ENCODE measurements around the gene TBCC. TPM values are rescaled to one million over a fixed set of nuclear protein-coding genes. Genes with fewer than 3 reads are reported as not detected.

The TBCC gene, protein sequence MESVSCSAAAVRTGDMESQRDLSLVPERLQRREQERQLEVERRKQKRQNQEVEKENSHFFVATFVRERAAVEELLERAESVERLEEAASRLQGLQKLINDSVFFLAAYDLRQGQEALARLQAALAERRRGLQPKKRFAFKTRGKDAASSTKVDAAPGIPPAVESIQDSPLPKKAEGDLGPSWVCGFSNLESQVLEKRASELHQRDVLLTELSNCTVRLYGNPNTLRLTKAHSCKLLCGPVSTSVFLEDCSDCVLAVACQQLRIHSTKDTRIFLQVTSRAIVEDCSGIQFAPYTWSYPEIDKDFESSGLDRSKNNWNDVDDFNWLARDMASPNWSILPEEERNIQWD
- 15.7 to 16.7 TPM (median 16.5 TPM) in 5 replicates for total RNA-seq (2022; extraction: Qiagen RNA extraction; ENCODE audit: low read depth)

DNA sequence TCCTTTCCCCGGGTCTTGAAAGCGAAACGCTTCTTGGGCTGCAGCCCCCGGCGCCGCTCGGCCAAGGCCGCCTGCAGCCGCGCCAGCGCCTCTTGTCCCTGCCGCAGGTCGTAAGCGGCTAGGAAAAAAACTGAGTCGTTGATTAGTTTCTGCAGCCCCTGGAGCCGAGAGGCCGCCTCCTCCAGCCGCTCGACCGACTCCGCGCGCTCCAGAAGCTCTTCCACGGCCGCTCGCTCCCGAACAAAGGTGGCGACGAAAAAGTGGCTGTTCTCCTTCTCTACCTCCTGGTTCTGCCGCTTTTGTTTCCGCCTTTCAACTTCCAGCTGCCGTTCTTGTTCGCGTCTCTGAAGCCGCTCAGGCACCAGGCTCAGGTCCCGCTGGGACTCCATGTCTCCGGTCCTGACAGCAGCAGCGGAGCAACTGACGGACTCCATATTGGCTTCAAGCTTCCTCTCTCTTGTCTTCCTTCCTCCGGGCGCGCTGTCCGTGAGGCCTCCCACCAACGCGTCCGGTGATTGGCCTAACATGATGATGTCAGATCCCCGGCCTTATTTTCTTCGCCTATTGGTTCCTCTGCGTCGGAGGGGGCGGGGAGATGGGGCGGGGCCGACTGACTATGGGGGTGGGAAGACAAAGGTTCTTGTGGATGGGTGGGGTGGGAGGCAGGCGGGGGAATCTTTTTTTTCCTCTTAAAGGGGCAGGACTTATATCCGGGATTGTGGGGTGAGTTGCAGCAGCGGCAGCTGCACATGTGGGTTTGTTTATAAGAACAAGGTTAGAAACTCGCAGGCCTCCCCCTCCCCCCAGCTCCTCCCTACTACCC, at the start of gene TBCC:
Gene TBCC, minus strand, starts transcription at position 464 of the 823 bp plus-strand sequence. Its CDS starts 30 bp downstream, at position 434.

DNA sequence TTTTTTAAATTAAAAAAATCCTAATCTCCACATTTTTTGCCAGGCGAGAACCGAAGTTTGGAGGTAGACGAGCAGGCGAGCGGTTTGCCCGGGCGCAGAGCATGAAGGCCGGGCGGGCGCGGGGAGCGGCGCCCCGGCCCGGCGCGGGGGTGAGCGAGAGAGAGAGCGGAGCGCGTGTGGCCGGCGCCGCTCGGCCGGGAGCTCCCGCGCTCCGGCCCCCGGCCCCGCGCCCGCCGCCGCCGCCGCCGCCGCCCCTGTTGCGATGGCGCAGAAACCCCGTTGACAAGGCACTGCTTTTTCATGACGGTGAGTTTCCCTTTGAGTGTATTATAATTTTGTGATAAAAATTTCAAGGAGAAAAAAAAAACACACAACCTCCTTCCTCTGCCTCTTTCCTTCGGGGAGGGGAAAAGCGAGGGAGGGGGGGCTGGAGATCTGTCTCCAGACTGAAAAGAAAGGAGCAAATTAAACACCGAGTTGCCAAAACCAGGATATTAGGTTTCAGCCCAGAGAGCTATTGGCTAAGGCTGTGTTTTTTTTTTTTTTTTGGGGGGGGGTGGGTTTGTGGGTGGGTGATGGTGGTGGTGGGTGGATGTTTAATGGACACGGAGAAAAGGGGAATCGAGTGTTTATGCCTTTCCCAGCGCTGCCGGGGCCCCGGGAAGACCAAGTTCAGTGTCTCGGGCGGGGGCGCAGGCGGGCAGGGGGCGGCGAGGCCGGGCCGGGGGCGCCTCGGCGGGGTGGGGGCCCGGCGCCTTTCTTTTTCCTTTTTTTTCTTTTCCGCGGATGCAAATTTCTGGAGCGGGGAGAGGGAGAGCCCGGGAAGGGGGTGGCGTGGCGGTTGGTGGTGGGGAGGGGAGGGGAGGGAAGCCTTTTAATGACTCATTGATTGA, 36.1 kb upstream of the TBCC start, which contains the start of gene BICRAL:
Gene BICRAL, plus strand, starts transcription at position 257 of the 893 bp plus-strand sequence. CDS start 39,971 bp downstream, outside the sequence.

DNA sequence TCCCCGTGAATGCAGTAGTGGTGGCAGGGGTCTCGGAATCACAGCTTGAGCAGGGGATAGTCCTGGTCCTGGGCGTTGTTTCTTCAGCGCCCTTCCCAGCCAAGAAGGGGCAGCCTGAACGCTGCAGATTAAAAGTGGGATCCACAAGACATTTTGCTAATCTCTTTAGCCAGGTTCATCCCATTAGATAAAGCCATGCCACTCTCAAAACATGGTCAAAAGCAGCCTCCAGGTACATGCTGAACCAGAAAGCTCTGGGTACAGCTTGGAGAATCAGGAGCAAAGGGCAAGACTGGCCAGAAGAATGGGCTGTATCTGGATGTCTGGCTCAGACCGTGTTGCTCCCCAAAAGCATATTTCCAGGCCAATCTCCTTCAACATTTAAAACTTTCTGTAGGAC, 23.4 kb downstream of the TBCC start, which contains the start of gene PRPH2:
Gene PRPH2, minus strand, starts transcription at position 101 of the 400 bp plus-strand sequence. CDS start 263 bp downstream, outside the sequence.

Other genes with a start within 250 kb of the TBCC start
- 5.9 to 7.9 TPM (median 7.2 TPM) in 5 replicates for gene UBR2, start 182.1 kb downstream of the TBCC start, total RNA-seq (2022; extraction: Qiagen RNA extraction; ENCODE audit: low read depth)
- gene PRPH2, start 23.5 kb downstream of the TBCC start, total RNA-seq (2022; extraction: Qiagen RNA extraction; ENCODE audit: low read depth): not detected in 5 replicates
- gene BICRAL, start 35.9 kb upstream of the TBCC start, total RNA-seq (2022; extraction: Qiagen RNA extraction; ENCODE audit: low read depth): 3.0 to 3.6 TPM (median 3.5 TPM) in 5 replicates
- gene RPL7L1, start 133.5 kb upstream of the TBCC start, total RNA-seq (2022; extraction: Qiagen RNA extraction; ENCODE audit: low read depth): 67.3 to 112 TPM (median 71.4 TPM) in 5 replicates
- not detected in 5 replicates for gene PTCRA, start 169.9 kb upstream of the TBCC start, total RNA-seq (2022; extraction: Qiagen RNA extraction; ENCODE audit: low read depth)
- 34.5 to 48.5 TPM (median 46.9 TPM) in 5 replicates for gene CNPY3, start 183.4 kb upstream of the TBCC start, total RNA-seq (2022; extraction: Qiagen RNA extraction; ENCODE audit: low read depth)
- gene GNMT, start 214.7 kb upstream of the TBCC start, total RNA-seq (2022; extraction: Qiagen RNA extraction; ENCODE audit: low read depth): 0.09 to 0.20 TPM in 2 of 5 replicates, not detected in the others
- gene PEX6, start 233.1 kb upstream of the TBCC start, total RNA-seq (2022; extraction: Qiagen RNA extraction; ENCODE audit: low read depth): 4.9 to 10.1 TPM (median 9.7 TPM) in 5 replicates
- gene PPP2R5D, start 238.5 kb upstream of the TBCC start, total RNA-seq (2022; extraction: Qiagen RNA extraction; ENCODE audit: low read depth): 26.7 to 30.0 TPM (median 28.5 TPM) in 5 replicates

Data from A549 treated with CpdA at 1 μM for 4 hours (cell line).